Activated CD4-positive, alpha-beta T cell treated with anti-CD3 and anti-CD28 coated beads for 36 hours (primary cell): Measurements from ENCODE around the gene GALNT10. TPM values are rescaled to one million over a fixed set of nuclear protein-coding genes. Genes with fewer than 3 reads are reported as not detected.

ENCODE experiments used
- ATAC-seq: fragments of 200-7000 bp; cut with Tn5 transposase; one replicate; pipeline ENCODE4 v1.10.0; 2021; ENCODE audit warnings: mild to moderate bottlenecking, moderate library complexity
- CTCF ChIA-PET: fragments of 350-600 bp; sonication (Branson Sonifier 250); formaldehyde crosslinking; loops from one replicate; lab custom pipeline; 2021; ENCODE audit warnings: antibody characterized with exemption; lab: Charles Lee
- POLR2A ChIA-PET: fragments of 350-600 bp; sonication (Branson Sonifier 250); formaldehyde crosslinking; loops from one replicate; lab custom pipeline; 2021; ENCODE audit warnings: antibody characterized with exemption, inconsistent platforms; lab: Charles Lee
- DNase-seq: peaks from one replicate; pipeline ENCODE4 v3.0.0-alpha.2; 2020
- H3K27ac Mint-ChIP-seq: one replicate; pipeline ENCODE4 v1.8.0; 2021; ENCODE audit warnings: mixed read lengths
- H3K27me3 Mint-ChIP-seq: one replicate; pipeline ENCODE4 v1.8.0; 2021; ENCODE audit warnings: mixed read lengths
- H3K36me3 Mint-ChIP-seq: one replicate; pipeline ENCODE4 v1.8.0; 2021; ENCODE audit warnings: low read depth, mixed read lengths
- H3K4me1 Mint-ChIP-seq: one replicate; pipeline ENCODE4 v1.8.0; 2021; ENCODE audit warnings: mixed read lengths
- H3K4me3 Mint-ChIP-seq: one replicate; pipeline ENCODE4 v1.8.0; 2021; ENCODE audit warnings: mild to moderate bottlenecking, moderate library complexity, mixed read lengths
- H3K9me3 Mint-ChIP-seq: one replicate; pipeline ENCODE4 v1.8.0; 2021; ENCODE audit warnings: low read depth, mixed read lengths
- intact Hi-C, 2 experiments: fragments of 100-400 bp; cut with DNase I in 1 of 2; cut with micrococcal nuclease in 1 of 2; formaldehyde crosslinking; loops; one replicate each; pipeline versions ENCODE4 v1.14.2 to v1.15.1; 2022 to 2024; cut with DNase I, micrococcal nuclease
- total RNA-seq, 2 experiments: library from RNA; stranded (reverse); gene quantifications; one replicate each; pipeline ENCODE4 v1.2.3, GENCODE V29; 2021

Gene GALNT10
- total RNA-seq, 2 experiments from 2014 or later: 29.9 to 49.1 TPM

DNA sequence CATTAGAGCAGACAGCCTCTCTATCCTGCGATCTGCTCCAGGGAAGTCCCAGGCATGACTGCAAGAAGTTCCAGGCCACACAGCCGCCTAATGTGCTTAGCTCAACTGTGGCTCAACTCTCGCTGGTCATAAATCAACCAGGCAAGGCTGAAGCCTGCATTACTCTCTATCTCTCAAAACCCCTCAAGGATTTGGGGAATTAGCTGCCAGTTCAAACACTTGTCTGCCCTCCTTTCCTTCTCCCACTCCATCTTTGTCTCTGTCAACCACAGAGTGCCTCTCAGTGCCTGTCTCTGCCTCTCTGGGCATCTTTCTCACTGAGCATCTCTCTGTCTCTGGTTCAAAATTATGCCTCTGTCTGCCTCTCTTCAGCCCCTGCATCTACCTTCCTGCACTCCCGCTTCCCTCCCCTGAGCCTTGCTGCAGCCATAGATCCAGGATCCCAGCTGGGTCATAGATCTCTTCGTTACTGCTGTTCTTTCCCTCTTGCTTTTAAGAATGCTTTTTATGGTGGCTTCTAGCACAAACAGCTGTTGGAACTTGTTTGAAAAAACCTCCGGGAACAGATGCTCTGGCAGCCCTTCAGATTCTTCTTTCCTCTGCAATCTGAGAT, 27.9 kb upstream of the GALNT10 start:
- POLR2A ChIA-PET: no interaction called here
- H3K9me3 Mint-ChIP-seq: no peaks in the 10 kb centered on the region
- no peak for ATAC-seq
- H3K4me1 Mint-ChIP-seq: no peaks in the 10 kb centered on the region
- no peaks in the 10 kb centered on the region for H3K36me3 Mint-ChIP-seq
- peaks cover 28% of the 10 kb centered on the region for H3K27me3 Mint-ChIP-seq
- CTCF ChIA-PET: interaction anchor here (1.0 to 1.6 kb wide), 2 partner anchors 14 to 17 kb away, joined by 4 to 6 read pairs; no protein-coding TSS in a partner anchor
- no peak overlapping the region for H3K27ac Mint-ChIP-seq
- no peak for DNase-seq
- intact Hi-C loops: no loop called here
- H3K4me3 Mint-ChIP-seq: no peak overlapping the region

DNA sequence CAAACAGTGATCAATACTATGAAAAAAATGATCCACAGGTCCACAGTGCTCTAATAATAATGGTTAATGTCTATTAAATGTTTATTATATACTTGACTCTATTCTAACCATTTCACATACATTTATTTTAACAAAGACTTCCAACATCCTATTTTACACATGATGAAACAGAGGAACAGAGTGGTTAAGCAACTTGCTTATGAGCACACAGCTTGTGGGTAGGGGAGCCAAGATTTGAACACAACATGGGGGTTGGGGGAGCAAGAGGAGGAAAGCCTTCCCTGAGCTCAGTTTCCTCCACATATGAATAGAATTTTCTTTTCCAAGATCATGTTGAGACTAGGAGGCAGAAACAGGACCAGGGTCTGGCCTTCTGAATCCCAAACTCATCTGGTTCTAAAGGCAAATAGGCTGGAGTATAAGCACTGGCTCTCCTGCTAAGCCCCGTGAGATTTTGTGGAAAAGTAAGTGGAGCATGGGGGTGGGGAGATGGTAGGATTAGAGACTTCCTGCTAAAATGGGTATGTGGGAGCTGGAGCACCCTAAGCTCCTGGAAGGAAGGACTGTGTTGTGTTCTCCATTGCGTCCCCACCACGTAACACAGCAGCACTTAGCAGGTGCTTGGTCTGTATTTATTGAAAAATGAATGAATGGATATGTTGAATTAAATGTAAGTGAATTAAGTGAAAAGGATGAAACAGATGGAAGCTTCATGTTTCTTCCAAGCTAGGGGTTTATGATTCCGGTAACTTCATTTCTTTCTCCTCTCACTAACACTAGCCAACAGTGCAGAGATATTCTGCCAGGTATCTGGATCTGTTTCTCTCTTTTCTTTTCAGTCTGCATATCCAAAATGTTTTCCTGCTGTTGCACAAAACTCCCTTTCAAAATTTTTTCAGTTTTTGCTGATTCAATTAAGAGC, 26.9 kb upstream of the GALNT10 start:
- no peak overlapping the region for H3K27ac Mint-ChIP-seq
- H3K27me3 Mint-ChIP-seq: peaks cover 23% of the 10 kb centered on the region
- intact Hi-C loops: no loop called here
- no peaks in the 10 kb centered on the region for H3K9me3 Mint-ChIP-seq
- DNase-seq: no peak
- no peaks in the 10 kb centered on the region for H3K36me3 Mint-ChIP-seq
- ATAC-seq: no peak
- CTCF ChIA-PET: interaction anchor here (0.6 to 2.1 kb wide), 3 partner anchors 25 to 91 kb away, joined by 3 to 6 read pairs (median 3); no protein-coding TSS in a partner anchor
- no peak overlapping the region for H3K4me3 Mint-ChIP-seq
- POLR2A ChIA-PET: no interaction called here
- no peaks in the 10 kb centered on the region for H3K4me1 Mint-ChIP-seq

DNA sequence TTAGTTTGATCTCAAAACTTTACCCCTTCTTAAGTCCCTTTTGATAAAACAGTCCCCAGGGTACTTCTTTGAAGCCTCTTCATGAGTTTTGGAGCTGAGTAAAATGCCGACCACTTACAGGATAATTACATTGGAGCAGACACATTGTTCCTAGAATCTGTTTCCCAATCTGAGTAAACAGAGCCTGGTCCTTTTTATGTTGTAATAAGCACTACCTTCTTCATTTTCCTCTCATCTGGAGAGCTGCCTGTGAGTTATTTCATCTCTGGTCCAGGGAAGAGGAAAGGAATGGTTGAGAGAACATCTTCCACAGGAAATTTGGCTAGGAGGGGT, 26.3 kb upstream of the GALNT10 start:
- H3K9me3 Mint-ChIP-seq: no peaks in the 10 kb centered on the region
- CTCF ChIA-PET: interaction anchor here (1.5 to 2.1 kb wide), 2 partner anchors 24 to 92 kb away, joined by 3 to 6 read pairs; no protein-coding TSS in a partner anchor
- ATAC-seq (no peak), DNase-seq (no peak)
- H3K27me3 Mint-ChIP-seq: peaks cover 19% of the 10 kb centered on the region
- no peaks in the 10 kb centered on the region for H3K4me1 Mint-ChIP-seq
- no peak overlapping the region for H3K4me3 Mint-ChIP-seq
- POLR2A ChIA-PET: no interaction called here
- H3K27ac Mint-ChIP-seq: no peak overlapping the region
- no peaks in the 10 kb centered on the region for H3K36me3 Mint-ChIP-seq
- intact Hi-C loops: no loop called here

DNA sequence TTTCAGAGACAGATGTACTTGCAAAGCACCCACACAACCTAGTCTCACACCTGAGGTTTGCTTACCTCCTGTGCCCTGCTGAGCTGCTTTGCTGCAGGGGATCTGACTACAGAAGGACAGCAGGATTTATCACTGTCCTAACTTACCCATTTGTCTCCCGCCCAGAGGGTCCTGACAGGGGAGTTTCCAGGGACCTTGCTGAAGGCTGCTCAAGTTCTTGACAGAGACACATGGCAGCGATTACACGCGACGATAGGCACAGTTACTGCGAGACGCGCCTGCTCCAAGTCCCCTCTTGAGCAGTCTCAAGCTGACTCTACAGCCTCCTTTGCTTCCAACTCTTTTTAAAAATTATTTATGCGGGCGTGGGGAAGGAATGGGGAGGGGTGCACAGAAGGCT, 24.6 kb upstream of the GALNT10 start:
- Mint-ChIP-seq H3K4me3 (no peak overlapping the region), H3K4me1 (no peaks in the 10 kb centered on the region), H3K9me3 (no peaks in the 10 kb centered on the region), H3K27ac (no peak overlapping the region), H3K27me3 (peaks cover 19% of the 10 kb centered on the region), H3K36me3 (no peaks in the 10 kb centered on the region)
- ChIA-PET CTCF (no interaction called here), POLR2A (no interaction called here)
- ATAC-seq (no peak), DNase-seq (no peak)
- intact Hi-C loops: no loop called here

DNA sequence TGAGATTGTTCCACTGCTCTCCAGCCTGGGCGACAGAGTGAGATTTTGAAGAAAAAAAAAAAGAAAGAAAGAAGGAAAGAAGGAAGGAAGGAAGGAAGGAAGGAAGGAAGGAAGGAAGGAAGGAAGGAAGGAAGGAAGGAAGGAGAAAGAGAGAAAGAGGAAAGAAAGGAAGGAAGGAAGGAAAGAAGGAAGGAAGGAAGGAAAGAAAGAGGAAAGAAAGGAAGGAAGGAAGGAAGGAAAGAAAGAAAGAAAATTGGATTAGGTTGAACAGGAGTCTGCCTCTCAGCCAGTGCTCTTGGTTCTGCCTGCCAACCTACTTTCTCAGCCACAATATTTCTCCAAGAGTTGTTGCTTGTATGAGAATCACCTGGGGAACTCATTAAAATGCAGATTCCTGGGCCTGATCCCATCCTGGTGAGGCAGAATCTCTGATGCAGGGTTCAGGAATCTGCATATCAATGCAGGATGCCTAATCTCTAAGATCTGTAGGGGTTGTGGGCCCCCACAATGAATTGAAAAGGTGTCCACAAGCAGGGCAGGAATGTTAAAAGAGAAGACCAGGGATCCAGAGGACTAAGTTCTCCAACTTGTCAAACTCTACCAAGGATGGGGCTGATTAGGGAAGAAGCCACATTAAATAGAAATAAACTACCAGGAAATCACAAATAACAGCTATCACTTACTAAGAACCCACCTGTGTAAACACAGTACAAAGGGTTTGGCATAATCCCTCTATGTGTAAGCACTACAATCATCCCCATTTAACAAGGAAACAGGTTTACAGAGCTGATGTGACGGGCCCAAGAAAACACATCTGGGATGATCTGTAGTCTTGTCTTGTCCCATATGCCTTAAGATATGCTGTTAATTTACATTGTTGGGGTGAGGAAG, 23.4 kb upstream of the GALNT10 start:
- Mint-ChIP-seq H3K4me3 (no peak overlapping the region), H3K27me3 (peaks cover 19% of the 10 kb centered on the region), H3K27ac (no peak overlapping the region), H3K36me3 (no peaks in the 10 kb centered on the region), H3K9me3 (no peaks in the 10 kb centered on the region), H3K4me1 (no peaks in the 10 kb centered on the region)
- no peak for ATAC-seq
- intact Hi-C loops: no loop called here
- ChIA-PET POLR2A (no interaction called here), CTCF (no interaction called here)
- DNase-seq: no peak

DNA sequence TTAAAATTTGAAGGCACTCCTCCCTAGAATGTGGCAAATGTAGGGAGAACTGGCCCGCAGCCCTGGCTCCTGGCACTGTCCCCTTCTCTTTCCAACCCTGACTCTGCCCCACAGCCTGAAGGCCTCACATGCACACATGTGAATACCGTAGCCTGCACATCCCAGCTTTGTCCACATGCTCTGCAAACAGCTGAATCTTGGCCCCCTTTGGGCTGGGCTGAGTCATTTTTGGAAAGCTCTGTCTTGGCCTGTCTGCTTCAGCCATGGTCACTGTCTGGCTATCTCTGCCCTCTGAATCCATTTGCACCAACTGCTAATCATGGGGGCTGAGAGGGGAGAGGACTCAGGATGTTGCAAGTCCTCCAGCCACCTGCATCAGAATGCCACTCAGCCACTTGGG, 22.1 kb upstream of the GALNT10 start:
- intact Hi-C loops: no loop called here
- Mint-ChIP-seq H3K9me3 (no peaks in the 10 kb centered on the region), H3K36me3 (no peaks in the 10 kb centered on the region), H3K4me3 (no peak overlapping the region), H3K27me3 (peaks cover 14% of the 10 kb centered on the region), H3K27ac (no peak overlapping the region), H3K4me1 (no peaks in the 10 kb centered on the region)
- ChIA-PET POLR2A (no interaction called here), CTCF (interaction anchor here (0.9 kb wide), 1 partner anchor 12 kb away, joined by 4 read pairs; no protein-coding TSS in a partner anchor)
- ATAC-seq (no peak), DNase-seq (no peak)

DNA sequence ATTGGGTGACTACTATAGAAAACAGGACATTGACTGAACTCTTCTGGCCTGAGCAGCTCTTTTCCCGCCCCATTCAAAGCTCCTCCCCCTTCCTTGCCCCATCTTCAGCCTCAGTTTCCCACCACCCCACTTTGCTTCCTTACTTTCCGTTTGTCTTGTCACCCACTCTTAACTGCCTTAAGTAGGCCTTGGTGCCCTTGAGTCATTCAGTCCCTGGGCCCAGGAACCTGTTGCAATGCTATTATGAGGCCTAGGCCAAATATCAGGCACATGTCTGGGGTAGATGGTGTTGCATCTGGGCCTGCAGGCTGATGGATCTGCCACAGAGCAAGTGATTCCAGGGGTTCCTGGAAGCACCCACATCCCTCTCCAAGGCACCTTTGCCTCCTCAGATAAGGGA, 17.7 kb upstream of the GALNT10 start:
- H3K36me3 Mint-ChIP-seq: no peaks in the 10 kb centered on the region
- CTCF ChIA-PET: interaction anchor here (0.7 kb wide), 1 partner anchor 100 kb away, joined by 3 read pairs; no protein-coding TSS in a partner anchor

DNA sequence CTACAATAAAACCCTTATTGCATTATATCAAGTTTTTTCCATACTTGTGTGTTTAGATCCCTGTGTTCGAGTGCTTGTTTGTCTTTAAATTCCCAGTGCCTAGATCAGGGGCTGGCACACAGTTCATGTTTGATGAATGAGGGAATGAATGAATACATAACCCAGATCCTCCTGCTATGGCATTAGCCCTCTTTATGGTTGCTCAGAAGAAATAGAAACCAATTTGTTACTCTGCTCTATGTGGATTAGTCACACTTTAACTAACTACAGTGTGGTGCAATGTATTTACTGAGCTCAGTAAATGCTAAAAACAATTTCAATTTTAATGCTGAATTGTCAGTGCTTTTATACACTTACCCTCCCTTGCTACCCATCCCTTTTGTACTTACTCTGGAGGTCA, 16.4 kb upstream of the GALNT10 start:
- CTCF ChIA-PET: interaction anchor here (0.9 to 1.3 kb wide), 2 partner anchors 9 to 110 kb away, joined by 3 to 4 read pairs; no protein-coding TSS in a partner anchor
- no peaks in the 10 kb centered on the region for H3K36me3 Mint-ChIP-seq
- H3K27ac Mint-ChIP-seq: no peak overlapping the region
- no peak for DNase-seq
- intact Hi-C loops: no loop called here
- peak; percentile 58 for ATAC-seq
- no peaks in the 10 kb centered on the region for H3K9me3 Mint-ChIP-seq
- H3K4me1 Mint-ChIP-seq: no peaks in the 10 kb centered on the region
- peaks cover 7% of the 10 kb centered on the region for H3K27me3 Mint-ChIP-seq
- POLR2A ChIA-PET: no interaction called here
- H3K4me3 Mint-ChIP-seq: no peak overlapping the region

More for the DNA sequence above, 17.7 kb upstream of the GALNT10 start:
- H3K4me3 Mint-ChIP-seq: no peak overlapping the region
- no peaks in the 10 kb centered on the region for H3K9me3 Mint-ChIP-seq
- intact Hi-C loops: no loop called here
- ATAC-seq (no peak), DNase-seq (no peak)
- no peaks in the 10 kb centered on the region for H3K4me1 Mint-ChIP-seq
- POLR2A ChIA-PET: no interaction called here
- H3K27ac Mint-ChIP-seq: no peak overlapping the region
- H3K27me3 Mint-ChIP-seq: peaks cover 1% of the 10 kb centered on the region

DNA sequence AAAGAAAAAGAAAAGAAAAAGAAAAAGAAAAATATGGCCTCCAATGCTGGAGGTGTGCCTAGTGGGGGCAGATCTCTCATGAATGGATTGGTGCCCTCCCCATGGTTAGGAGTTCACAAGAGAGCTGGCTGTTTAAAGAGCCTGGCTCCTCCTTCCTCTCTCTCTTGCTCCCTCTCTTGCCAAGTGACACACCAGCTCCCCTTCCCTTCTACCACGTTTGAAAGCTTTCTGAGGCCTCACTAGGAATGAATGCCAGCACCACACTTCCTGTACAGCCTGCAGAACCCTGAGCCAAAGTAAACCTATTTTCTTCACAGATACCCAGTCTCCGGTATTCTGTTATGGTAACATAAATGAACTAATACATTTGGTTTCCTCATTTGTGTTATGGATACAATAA, 14.4 kb upstream of the GALNT10 start:
- Mint-ChIP-seq H3K36me3 (no peaks in the 10 kb centered on the region), H3K27ac (no peak overlapping the region), H3K4me3 (no peak overlapping the region), H3K4me1 (no peaks in the 10 kb centered on the region), H3K27me3 (peaks cover 7% of the 10 kb centered on the region), H3K9me3 (no peaks in the 10 kb centered on the region)
- DNase-seq (no peak), ATAC-seq (no peak)
- POLR2A ChIA-PET: no interaction called here
- CTCF ChIA-PET: interaction anchor here (0.6 to 0.8 kb wide), 2 partner anchors 20 to 161 kb away, joined by 3 read pairs; no protein-coding TSS in a partner anchor
- intact Hi-C loops: no loop called here

DNA sequence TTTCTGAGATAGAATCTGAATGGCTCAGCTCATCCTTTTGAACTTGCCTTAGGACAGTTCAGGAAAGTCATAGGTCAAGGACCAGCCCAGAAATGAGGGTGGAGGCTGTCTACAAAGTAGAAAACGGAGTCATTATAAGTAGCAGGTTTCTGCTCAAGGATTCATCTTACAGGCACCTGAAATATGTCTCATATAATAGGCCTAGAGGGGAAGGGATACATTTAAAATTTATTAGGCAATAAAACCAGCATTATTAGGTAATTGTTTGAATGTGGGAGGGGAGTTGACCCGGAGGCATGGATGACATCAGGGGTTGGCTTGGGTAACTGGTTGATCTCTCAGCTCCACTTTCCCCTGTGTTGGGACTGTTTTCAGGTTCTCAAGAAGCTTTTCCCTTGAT, 11.9 kb upstream of the GALNT10 start:
- Mint-ChIP-seq H3K27ac (no peak overlapping the region), H3K4me3 (no peak overlapping the region), H3K4me1 (no peaks in the 10 kb centered on the region), H3K9me3 (no peaks in the 10 kb centered on the region), H3K36me3 (no peaks in the 10 kb centered on the region), H3K27me3 (peaks cover 7% of the 10 kb centered on the region)
- CTCF ChIA-PET: interaction anchor here (0.6 to 4.8 kb wide), 7 partner anchors 14 to 366 kb away, joined by 3 to 37 read pairs (median 4); no protein-coding TSS in a partner anchor
- POLR2A ChIA-PET: no interaction called here
- intact Hi-C loops: no loop called here
- DNase-seq: no peak
- no peak for ATAC-seq
